ENCODE measurements around the gene CLMN.

DNA sequence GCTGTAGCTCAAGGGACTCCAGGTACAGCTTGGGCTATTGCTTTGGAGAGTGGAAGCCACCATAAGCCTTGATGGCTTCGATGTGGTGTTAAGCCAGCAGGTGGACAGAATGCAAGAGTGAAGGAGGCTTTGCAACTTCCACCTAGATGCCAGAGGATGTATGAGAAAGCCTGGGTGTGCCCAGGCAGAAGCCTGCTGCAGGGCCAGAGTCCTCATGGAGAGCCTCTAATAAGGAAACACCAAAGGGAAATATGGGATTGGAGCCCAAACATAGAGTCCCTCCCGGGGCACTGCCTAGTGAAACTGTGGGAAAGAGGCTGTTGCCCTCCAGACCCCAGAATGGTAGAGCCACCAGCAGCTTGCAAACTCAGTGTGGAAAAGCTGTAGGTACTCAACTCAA lies 152.5 kb downstream of the CLMN start:
- no peak for TF ChIP-seq POLR2AphosphoS5 (IDR thresholded peaks at IDR 0.05; ENCODE audit: borderline replicate concordance, low read depth, low read length)
- TF ChIP-seq EZH2 (IDR thresholded peaks at IDR 0.05) = no peak
